AG04449 (cell line): Measurements from ENCODE around the gene ADAMTS17.

Experiments used
- CTCF ChIA-PET: fragments of 350-600 bp; formaldehyde crosslinking; extraction: SDS; loops from one replicate; lab custom pipeline; 2021; ENCODE audit warnings: antibody characterized with exemption; lab: Yijun Ruan, JAX
- POLR2A ChIA-PET: fragments of 400-600, 350-600 bp; formaldehyde crosslinking; extraction: SDS; loops from one replicate; lab custom pipeline; 2020; ENCODE audit warnings: antibody characterized with exemption, inconsistent platforms; lab: Yijun Ruan, JAX
- DNase-seq: peaks from one replicate; pipeline ENCODE4 v3.0.0-alpha.2; 2010; ENCODE audit warnings: low read depth, low spot score
- H3K4me3 ChIP-seq: 2 replicates; pipeline ENCODE4 v1.5.1; 2011; ENCODE audit warnings: low read depth, mild to moderate bottlenecking, control low read depth, low read length
- TF ChIP-seq, protein P1 (sequence below): IDR thresholded peaks from one replicate; pipeline ENCODE4 v1.5.1; 2011; ENCODE audit warnings: mild to moderate bottlenecking, moderate library complexity, low read length, control low read depth, inconsistent platforms; ENCODE audit not compliant: insufficient read depth; ENCODE audit errors: missing control alignments

ADAMTS17 gene

DNA sequence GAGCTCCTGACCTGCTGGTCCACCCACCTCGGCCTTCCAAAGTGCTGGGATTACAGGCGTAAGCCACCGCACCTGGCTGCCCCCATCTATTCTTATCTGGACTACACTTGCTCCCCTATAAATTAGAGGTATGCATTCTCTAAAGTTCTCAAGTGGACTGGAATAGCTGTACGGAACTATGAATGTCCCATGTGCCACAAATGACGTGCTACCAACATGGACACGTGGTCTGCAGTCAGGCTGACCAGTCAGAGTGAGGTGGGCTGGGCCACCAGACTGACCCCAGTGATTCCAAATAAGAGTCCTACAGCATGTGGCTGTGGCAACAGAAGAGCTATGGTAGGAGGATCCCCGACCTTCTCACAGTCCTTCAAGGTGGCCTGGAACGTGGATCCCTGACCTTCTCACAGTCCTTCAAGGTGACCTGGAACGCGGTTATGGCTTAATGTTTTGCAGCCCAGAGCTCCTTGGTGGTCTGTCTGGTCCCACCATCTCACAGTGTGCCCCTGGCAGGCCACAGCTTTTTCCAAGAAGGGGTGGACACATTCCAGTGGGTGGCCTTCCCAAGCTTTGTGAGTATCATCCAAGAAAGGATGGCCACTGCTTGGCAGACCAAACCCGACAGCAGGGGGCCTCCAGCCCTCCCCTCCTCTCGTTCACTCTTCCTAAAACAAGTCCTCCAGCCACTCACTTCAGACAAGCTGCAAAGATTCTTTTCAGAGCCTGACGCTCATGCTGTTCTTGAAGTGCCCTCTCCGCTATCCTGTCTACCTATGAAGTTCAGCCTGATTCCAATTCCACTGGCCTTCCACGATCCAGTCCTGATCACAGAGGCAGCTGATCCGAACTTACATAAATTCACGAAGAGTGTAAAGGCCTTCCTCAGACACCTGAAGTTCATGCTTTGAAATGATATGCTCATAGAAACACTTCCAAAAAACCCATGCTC is 4.4 kb downstream of the ADAMTS17 start:
- CTCF ChIA-PET = interaction anchor here (1.2 kb wide), 1 partner anchor 406 kb away, joined by 3 read pairs; no protein-coding TSS in a partner anchor
- no peak for DNase-seq
- H3K4me3 ChIP-seq = no peak overlapping the region
- TF ChIP-seq, protein P1, sequence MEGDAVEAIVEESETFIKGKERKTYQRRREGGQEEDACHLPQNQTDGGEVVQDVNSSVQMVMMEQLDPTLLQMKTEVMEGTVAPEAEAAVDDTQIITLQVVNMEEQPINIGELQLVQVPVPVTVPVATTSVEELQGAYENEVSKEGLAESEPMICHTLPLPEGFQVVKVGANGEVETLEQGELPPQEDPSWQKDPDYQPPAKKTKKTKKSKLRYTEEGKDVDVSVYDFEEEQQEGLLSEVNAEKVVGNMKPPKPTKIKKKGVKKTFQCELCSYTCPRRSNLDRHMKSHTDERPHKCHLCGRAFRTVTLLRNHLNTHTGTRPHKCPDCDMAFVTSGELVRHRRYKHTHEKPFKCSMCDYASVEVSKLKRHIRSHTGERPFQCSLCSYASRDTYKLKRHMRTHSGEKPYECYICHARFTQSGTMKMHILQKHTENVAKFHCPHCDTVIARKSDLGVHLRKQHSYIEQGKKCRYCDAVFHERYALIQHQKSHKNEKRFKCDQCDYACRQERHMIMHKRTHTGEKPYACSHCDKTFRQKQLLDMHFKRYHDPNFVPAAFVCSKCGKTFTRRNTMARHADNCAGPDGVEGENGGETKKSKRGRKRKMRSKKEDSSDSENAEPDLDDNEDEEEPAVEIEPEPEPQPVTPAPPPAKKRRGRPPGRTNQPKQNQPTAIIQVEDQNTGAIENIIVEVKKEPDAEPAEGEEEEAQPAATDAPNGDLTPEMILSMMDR = no peak
- POLR2A ChIA-PET = no interaction called here

DNA sequence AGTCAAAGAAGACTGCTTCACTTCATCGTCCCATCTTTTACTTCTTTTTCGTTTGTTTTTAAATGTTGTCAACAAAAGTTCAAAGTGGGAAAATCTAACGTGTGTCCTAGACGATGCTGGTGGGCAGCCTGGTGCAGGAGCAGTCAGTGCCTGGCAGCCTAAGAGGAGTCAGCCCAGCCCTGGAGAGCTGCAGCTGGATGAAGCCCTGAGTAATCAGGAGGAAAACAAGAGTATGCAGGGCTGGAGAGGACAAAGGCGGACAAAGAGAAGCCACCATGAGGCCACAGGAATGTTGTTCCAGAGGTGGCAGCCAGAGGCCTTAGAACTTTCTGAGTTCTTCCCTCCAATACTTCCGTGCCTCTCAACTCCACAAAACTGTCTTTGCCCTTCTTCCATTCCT is 5.7 kb downstream of the ADAMTS17 start:
- TF ChIP-seq, protein P1 = no peak
- ChIA-PET CTCF (no interaction called here), POLR2A (no interaction called here)
- no peak overlapping the region for H3K4me3 ChIP-seq
- DNase-seq = no peak

DNA sequence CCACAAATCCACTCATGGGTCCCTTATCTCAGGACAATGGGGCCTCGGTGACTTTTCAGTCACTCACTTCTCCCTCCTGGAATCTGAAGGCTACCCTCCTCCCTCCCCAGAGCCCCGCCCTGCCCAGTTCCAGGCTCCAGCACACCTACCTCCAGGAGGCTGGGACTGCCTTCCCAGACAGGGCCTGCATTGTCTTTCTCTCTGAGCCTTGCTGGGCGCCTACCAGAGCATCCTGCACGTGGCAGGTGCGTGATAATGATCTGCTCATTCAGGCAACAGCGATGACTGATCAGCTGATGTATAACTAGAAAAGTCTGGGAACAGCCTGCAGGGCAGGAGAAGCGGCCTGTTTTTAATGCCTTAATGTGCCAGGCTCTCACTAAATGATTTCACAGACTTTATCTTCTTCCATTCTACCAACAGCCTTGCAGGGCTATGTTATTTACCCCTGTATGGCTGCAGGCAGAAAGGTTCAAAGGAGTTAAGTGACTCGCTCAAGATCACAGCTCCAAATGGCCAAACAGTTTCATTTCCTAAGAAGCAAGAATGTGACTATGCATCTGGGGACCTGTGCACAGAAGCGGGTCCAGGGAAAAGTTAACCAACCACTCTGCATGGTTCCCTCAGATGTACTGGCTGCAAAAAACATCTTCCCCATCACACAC is 6.3 kb downstream of the ADAMTS17 start:
- no peak for DNase-seq
- ChIA-PET CTCF (no interaction called here), POLR2A (no interaction called here)

DNA sequence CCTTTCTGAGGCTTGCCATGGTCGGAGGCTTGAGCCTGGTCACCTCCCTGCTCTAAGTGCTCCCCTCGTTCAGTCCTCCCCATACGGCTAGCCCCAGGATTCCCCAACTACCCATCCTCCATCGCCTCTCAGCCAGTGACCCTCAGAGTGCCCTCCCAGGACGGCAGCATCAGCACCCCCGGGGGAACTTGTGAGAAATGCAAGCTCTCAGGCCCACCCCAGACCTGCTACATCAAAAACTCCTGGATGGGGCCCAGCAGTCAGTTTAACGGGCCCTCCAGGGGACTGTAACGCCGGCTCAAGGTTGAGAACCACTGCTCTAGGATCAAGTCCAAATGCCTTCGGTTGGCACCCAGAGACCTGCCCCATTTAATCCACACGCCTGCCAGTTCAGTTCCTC is 6.9 kb downstream of the ADAMTS17 start:
- ChIA-PET POLR2A (no interaction called here), CTCF (no interaction called here)
- no peak for DNase-seq
- no peak overlapping the region for H3K4me3 ChIP-seq
- TF ChIP-seq, protein P1 = no peak

More for the DNA sequence above, 6.3 kb downstream of the ADAMTS17 start:
- no peak overlapping the region for H3K4me3 ChIP-seq
- TF ChIP-seq, protein P1 = no peak

DNA sequence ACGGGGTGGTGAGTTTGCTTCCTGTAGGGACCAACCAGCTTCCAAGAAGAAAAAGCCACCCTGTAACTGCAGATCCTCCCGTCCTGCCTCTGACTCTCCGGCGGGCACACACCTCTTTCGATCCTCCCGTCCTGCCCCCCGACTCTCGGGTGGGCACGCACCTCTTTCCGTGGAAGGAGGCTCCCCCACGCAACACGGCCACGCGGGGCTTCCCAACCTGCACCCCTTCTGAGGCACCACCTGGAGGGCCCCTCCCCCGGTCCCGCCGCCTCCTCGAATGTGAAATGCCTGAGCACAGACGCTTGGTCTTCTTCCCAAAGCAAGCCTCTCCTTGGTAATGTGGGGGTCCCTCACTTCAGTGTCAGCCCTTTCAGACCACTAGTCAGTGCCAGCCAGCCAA is 7.3 kb downstream of the ADAMTS17 start:
- ChIA-PET POLR2A (no interaction called here), CTCF (no interaction called here)
- no peak overlapping the region for H3K4me3 ChIP-seq
- DNase-seq = no peak
- TF ChIP-seq, protein P1 = no peak

DNA sequence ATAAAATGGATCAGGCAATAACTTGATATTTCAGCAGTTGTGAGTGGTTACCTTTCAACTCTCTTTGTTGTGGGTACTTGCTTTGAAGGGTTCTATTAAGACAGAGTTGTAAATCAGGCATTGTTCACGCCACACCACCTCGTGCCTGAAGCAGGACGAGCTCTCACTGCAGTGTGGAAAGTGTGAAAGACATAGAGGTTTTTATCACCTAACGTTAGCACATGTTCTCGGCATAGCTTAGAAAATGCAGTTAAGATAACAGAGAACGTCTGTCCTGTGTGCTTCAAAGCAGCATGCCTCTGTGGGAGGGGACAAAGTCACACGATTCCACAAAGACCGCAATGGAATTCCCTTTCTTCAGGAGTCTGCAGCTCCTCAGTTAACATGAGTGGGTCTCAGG is 7.8 kb downstream of the ADAMTS17 start:
- TF ChIP-seq, protein P1 = no peak
- no peak overlapping the region for H3K4me3 ChIP-seq
- no peak for DNase-seq
- CTCF ChIA-PET = no interaction called here
- POLR2A ChIA-PET = no interaction called here
